Measurements from ENCODE around the gene PIP5KL1.
A peak's percentile ranks its signal among the peaks of the same experiment; 100 is the strongest.

PIP5KL1 gene

GRCh38 chr9:127930231-127931091 is at the start of gene PIP5KL1:
Gene PIP5KL1, minus strand, starts transcription at chr9:127930777. Its CDS starts 25 bp downstream, at chr9:127930752.
- DNase-seq = peak; percentile 84

GRCh38 chr9:127980060-127980705 is 49.6 kb upstream of the PIP5KL1 start:
- peak; percentile 59 for DNase-seq

DNA sequence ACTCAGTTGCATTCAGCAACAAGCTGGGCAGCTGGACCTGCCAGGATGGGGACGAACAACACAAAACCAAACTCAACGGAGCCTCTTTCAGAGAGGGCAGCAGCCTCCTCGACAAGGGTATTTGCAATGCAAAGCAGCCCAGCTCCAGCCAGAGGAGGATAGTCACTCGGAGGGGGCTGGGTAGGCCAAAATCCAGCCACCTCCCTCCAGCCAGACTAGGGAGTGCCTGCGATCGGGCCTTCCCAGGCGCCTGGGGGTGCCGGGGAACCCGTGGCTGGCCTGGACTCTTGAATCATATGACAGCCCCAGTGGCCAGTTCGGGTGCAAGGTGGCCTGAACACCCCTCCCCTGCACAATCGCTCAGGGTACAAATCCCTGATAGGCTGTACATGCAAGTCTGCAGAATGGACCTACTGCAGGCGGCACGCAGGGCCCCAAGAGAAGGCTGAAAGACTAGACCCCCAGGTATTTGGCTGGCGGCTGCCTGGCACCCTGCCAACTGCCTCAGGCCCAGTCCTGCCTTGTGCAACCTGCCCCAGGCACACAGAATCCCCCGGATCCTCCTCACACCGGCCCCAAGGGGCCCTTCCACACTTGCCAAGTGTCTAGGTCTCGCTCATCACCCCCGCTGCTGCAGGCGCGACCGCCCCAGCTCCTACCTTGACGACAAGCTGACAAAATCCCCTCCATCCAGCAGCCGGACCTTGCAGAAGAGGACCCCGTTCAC is 48.9 kb upstream of the PIP5KL1 start:
- peak; percentile 56 for DNase-seq

GRCh38 chr9:127979015-127979332 is 48.4 kb upstream of the PIP5KL1 start:
- DNase-seq = no peak

GRCh38 chr9:127977884-127978647 is 47.5 kb upstream of the PIP5KL1 start:
- DNase-seq = no peak

GRCh38 chr9:127977009-127977883 is 46.7 kb upstream of the PIP5KL1 start:
- peak; percentile 59 for DNase-seq

DNA sequence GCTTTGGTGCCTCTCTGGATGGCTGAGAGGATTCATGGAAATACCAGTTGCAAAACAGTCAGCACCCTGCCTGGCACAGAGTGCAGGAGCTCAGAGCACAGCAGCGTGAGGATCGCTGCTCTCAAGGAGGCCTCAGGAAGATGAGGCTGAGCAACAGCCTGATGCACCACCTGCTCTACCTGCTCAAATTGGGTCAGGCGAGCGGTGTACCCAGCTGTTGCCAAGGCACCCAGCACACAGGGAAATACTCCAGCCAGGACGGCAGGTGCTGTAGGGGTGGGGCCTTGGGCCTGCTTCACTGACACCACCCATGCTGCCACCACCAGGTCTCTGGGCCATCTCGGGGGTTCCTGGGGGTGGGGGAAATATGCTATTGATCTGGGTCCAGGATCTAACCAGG is 45.9 kb upstream of the PIP5KL1 start:
- no peak for DNase-seq

DNA sequence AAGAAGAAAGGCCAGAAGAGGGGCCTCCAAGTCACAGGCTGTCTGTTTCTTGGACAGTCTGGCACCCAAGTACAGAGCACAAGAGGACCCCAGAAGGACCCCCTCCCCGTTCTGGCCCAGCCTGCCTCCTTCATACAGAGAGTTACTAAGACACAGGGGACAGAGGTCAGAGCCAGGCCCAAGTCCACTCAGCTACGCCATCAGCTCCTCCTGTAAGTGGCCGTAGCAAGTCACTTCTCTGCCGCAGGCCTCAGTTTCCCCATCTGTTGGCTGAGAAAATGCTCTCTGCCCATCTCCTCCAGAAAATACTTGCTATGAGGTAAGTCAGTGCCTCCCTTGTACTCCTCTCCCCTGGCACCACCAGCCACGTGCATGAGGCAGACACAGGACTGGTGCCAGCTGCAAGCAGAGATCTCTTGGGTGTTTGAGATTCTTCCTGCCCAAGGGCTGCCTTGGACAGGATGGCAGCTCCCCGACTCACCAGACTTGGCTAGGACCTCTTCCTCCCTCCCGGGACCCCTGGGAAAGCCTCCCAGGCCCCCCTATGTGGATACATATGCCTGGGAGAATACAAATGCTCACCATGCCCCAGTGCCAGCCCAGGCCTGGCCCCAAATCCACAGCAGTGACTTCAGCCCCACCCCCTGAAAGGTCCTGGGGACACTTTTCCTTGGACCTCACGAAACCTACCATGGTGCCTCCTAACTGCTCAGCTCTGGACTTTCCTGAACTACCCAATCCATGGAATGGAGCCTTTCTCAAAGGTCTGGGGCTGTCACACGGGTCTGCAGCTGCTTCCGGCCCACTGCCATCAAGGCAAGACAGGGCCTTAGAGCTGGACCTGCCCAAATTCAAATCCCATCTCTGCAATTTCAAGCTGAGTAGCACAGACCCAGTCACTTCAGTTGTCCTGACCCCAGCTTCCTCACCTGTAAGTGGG is 45.1 kb upstream of the PIP5KL1 start:
- no peak for DNase-seq

GRCh38 chr9:127974769-127975261 is 44.2 kb upstream of the PIP5KL1 start:
- DNase-seq = no peak

- no peak for DNase-seq
These were observed 43.6 kb upstream of the PIP5KL1 start for GRCh38 chr9:127974001-127974768.

DNA sequence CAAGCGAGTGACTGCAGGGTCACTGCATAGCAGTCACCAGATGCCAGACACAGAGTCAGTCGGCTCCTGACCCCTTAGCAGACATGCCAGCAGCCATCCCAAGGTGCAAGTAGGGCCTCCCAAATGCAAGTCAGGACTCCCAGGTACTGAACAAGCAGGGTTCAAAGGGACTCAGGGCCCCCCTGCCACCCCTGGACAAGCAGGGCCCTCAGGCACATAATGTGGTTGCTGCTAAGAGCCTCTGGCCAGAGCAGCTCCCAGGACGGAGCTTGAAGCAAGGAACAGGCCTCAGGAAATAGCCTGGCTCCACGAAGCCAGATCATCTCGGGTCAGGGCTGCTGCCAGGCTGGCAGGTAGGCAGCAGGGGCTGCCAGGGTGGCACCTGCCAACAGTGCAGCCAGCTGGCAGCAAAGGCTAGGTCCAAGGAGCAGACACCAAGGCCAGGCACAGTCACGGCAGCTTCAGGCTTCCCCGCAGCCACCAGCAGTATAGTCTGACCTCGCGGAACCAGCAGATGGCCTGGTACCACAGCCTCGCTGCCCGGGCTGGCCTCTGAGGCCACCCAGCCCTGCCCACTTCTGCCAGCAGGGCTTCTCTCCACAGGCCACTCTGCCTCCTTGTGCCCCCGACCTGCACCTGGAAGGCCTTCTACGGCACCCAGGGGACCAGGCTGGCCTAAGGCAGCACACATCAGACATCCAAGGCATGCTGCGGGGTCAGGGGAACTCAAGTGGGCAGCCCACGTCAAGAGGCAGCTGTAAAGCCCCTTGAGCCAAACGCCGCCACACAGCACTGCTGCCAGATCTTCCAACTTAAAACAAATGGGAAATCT is 42.8 kb upstream of the PIP5KL1 start:
- DNase-seq = no peak

- no peak for DNase-seq
These were observed 41.8 kb upstream of the PIP5KL1 start for GRCh38 chr9:127972236-127972871.

DNA sequence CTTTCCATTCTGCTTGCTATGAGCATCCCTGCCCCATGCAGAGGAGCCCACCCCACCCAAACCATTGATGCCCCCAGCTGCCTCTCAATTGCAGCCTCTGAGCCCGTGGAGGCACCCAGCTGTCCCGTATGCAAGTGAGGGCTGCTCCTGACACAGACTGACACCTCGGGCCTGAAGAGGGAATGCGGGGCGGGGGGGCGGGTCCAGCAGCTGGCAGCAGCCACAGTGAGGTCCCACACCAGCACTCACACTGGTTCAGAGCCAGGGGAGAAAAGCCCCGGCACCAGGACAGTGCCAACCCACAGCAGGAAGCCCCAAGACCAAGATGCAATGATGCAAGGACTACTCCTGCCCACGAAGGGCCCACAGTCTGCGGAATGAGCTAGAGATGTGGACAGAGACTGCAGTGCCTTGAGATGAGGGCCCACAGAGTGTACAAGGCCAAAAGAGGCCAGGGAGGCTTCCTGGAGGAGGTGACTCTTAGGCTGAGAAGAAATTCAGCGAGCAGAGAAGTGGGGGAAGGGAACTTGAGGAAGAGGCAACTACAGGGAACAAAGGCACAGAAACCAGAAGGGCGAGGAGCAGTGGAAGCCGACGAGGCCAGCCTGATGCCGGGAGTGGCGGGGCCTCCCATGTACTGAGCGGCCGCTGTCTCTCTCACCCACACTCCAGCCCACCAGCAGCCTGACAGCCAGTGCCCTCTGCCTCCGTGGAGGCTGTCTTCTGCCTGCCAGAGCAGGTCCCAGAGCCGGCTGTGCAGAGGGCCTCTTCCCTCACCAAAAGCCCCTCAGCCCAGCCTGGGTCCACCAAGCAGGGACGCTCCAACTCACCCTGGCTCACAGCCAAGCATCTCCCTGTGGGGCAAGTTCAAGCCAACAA is 41.0 kb upstream of the PIP5KL1 start:
- no peak for DNase-seq

- peak; percentile 76 for DNase-seq
These were observed 40.1 kb upstream of the PIP5KL1 start for GRCh38 chr9:127970401-127971313.

DNA sequence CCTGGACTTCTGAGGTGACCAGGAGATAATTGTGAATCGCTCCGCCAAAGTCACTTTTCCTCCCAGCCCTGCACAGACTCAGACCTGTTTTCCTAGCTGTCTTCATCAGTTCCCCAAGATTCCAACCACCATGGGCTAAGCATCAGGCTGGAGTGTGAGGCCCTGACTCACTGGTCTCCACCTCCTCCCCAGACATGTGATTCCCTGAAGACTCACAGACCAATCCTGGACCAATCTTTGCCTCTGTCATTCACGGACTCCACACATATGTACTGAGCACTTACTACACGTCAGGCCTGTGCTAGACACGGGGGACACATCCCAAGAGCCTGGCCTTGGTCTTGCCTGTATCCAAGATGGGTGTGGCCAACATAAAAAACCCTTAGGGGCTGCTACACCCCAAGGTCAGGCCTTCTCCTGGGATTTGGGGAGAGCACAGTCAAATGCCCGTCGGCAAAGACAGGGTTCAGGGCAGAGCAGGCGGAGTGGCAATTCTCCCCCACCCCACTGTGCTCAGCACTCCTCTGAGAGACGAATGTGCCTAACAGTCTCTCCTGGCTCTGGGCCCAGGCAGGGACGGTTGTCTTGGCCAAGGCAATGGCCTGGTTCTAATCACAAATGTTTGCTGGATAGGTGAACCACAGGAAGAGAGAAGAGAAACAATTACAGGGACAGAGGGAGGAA is 38.3 kb upstream of the PIP5KL1 start:
- DNase-seq = no peak

All from stimulated activated CD8-positive, alpha-beta memory T cell treated with anti-CD3 and anti-CD28 coated beads, Interleukin-4, amount 100 ng/mL, for 48 hours (primary cell).